Right atrium auricular region (tissue), 2 donors: Measurements from ENCODE around the gene DISC1. TPM values are rescaled to one million over a fixed set of nuclear protein-coding genes. Genes with fewer than 3 reads are reported as not detected.

Experiments
- DNase-seq: peaks from one replicate; pipeline ENCODE4 v3.0.0-alpha.2; 2019; ENCODE audit warnings: low spot score
- H3K27ac ChIP-seq, 2 donors: fragments of 200-600 bp; sonication (generic); 1 replicate in 1 of 2; 2 replicates in 1 of 2; pipeline ENCODE4 v1.5.1; 2016 to 2019
- H3K27me3 ChIP-seq, 2 donors: fragments of 200-600 bp; sonication (generic); one replicate each; pipeline versions ENCODE4 v1.5.1 to v1.6.0; 2017 to 2019
- H3K36me3 ChIP-seq: fragments of 200-600 bp; sonication (generic); one replicate; pipeline ENCODE4 v1.5.1; 2016
- H3K4me1 ChIP-seq, 2 donors: fragments of 200-600 bp; sonication (generic); one replicate each; pipeline versions ENCODE4 v1.5.1 to v1.6.0; 2017 to 2019
- H3K4me3 ChIP-seq, 2 donors: fragments of 200-600 bp; sonication (generic); 1 replicate in 1 of 2; 2 replicates in 1 of 2; pipeline ENCODE4 v1.5.1; 2017 to 2019; ENCODE audit warnings: mild to moderate bottlenecking in 1 of 2, moderate library complexity in 1 of 2
- H3K9me3 ChIP-seq, 2 donors: fragments of 200-600 bp; sonication (generic); one replicate each; pipeline ENCODE4 v1.5.1; 2019
- total RNA-seq, 2 donors: library from RNA; depleted of rRNA; stranded (reverse); fragments of >200 nt; gene quantifications; one replicate each; pipeline ENCODE4 v1.1.0, GENCODE V29; 2016
- TF ChIP-seq, protein P1 (sequence below), 2 donors: fragments of 200-600 bp; sonication (generic); IDR thresholded peaks; one replicate each; pipeline ENCODE4 v1.5.1; 2019; ENCODE audit warnings: antibody characterized with exemption in 2 of 2

The DISC1 gene
- total RNA-seq, 2 donors from 2014 or later = 1.8 to 5.3 TPM

DNA sequence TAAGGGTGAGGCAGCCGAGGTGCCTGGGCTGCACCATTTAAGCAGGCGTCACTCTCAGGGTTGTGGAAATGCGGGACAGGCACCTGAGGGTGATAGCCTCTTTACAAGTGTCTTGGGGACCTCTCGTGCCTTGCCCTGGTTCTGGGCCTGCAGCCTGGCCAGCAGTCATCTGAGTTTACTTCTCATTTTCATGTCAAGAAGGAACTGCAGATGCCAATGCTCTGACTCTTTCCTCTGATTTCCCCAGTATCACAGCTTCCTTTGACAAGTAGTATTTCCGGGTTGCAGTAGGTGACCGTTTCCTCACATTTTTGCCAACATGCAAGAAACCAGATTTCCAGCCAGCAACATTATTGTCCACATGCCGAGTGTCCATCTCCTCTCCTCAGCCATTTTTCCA lies 286.9 kb downstream of the DISC1 start:
- H3K4me3 ChIP-seq = no peak overlapping the region
- H3K4me1 ChIP-seq = peaks cover 0 to 3% of the 10 kb centered on the region in 2 donors
- H3K9me3 ChIP-seq = no peaks in the 10 kb centered on the region
- no peaks in the 10 kb centered on the region for H3K27me3 ChIP-seq
- no peak overlapping the region for H3K27ac ChIP-seq
- TF ChIP-seq, protein P1, sequence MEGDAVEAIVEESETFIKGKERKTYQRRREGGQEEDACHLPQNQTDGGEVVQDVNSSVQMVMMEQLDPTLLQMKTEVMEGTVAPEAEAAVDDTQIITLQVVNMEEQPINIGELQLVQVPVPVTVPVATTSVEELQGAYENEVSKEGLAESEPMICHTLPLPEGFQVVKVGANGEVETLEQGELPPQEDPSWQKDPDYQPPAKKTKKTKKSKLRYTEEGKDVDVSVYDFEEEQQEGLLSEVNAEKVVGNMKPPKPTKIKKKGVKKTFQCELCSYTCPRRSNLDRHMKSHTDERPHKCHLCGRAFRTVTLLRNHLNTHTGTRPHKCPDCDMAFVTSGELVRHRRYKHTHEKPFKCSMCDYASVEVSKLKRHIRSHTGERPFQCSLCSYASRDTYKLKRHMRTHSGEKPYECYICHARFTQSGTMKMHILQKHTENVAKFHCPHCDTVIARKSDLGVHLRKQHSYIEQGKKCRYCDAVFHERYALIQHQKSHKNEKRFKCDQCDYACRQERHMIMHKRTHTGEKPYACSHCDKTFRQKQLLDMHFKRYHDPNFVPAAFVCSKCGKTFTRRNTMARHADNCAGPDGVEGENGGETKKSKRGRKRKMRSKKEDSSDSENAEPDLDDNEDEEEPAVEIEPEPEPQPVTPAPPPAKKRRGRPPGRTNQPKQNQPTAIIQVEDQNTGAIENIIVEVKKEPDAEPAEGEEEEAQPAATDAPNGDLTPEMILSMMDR (IDR thresholded peaks at IDR 0.05) = no peak
- no peaks in the 10 kb centered on the region for H3K36me3 ChIP-seq
- no peak for DNase-seq

DNA sequence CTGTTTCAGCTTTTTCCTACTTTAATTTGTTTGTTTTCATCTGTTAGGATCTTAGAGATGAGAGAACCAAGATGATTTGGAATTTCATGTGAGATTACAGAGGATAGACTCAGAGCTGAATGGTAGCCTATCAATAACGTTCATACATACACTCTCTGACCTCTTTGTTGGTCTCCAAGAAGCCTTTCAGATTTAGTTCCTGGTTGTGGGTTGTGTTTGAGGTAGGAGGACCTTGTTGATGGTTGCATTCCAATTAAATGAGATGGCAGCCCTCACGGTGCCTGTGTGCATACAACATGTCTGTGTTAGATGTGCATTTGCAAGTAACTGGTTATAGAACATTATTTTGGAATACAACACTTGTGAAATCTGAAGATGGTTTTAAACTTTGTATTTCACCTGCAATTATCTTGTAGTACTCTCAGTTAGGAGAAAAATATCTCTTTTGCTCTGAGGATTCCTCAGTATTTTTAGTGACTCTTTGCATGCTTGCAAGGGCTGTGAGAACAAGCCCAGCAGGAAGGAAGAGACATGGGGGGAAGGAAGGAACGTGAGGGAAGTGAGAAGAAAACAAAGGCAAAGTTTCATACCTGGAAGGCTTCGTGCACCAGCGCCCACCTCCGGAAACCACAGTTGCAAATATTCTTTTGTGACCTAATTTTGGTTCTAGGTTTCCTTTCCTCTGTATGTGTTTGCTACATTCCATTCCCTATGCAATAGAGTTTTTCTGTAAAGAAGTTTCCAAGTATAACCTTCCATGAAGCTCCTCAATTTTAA lies 291.8 kb downstream of the DISC1 start:
- no peak overlapping the region for H3K27ac ChIP-seq
- H3K27me3 ChIP-seq = no peaks in the 10 kb centered on the region
- H3K4me3 ChIP-seq = no peak overlapping the region
- TF ChIP-seq, protein P1 (IDR thresholded peaks at IDR 0.05) = no peak
- DNase-seq = no peak
- H3K36me3 ChIP-seq = no peaks in the 10 kb centered on the region
- no peaks in the 10 kb centered on the region for H3K9me3 ChIP-seq
- peaks cover 0 to 23% of the 10 kb centered on the region in 2 donors for H3K4me1 ChIP-seq

DNA sequence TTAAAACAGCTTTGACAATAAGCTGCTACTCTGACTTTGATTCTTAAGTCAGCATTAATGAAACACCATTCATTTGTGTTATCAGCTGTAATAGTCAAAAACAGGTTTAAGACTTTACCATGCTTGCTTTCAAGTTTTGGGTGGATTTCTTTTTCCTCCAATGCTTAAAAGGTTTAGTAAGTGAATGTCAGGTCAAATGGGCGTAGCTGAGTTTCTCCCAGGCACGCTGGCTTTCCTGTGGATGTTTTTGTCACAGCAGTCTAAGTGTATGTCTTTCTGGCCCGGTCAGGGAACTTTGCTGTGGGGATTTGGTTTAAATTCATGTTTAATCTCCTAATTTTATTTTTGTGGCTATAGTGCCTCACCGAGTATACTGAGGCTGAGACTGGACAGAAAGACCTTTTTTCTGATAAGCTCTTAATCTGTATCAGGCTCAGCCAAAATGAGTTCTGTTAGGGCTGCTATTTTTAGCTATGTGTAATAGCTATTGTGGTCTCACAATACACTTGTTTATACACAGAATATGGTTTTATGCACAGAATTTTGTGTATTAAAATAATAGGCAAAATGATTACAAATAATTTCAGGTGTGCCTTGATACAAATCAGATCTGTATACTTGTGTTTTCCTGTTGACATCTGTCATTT lies 292.8 kb downstream of the DISC1 start:
- Histone ChIP-seq H3K36me3 (no peaks in the 10 kb centered on the region), H3K27ac (peak overlapping the region; percentile 44 to 66), H3K9me3 (no peaks in the 10 kb centered on the region), H3K27me3 (no peaks in the 10 kb centered on the region), H3K4me3 (peak overlapping the region in 1 of 2 donors; percentile 10), H3K4me1 (peaks cover 0 to 30% of the 10 kb centered on the region in 2 donors)
- no peak for DNase-seq
- TF ChIP-seq, protein P1 (IDR thresholded peaks at IDR 0.05) = no peak

DNA sequence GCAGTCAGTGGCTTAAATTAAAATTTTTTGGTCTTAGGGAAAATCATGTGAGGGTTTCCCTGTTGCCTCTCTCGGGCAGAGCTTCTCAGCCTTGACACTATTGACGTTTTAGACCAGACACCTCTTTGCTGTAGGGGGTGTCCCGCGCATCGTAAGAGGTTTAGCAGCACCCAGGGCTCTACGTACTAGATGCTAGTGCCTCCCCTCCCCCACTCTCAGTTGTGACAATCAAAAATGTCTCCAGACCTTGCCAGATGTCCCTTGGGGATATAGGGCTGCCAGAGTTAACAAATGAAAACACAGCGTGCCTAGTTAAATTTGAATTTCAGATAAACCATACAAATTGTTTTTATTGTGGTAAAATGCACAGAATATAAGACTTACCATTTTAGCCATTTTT lies 293.3 kb downstream of the DISC1 start:
- TF ChIP-seq, protein P1 (IDR thresholded peaks at IDR 0.05) = no peak
- no peaks in the 10 kb centered on the region for H3K9me3 ChIP-seq
- peaks cover 0 to 30% of the 10 kb centered on the region in 2 donors for H3K4me1 ChIP-seq
- H3K27ac ChIP-seq = peak overlapping the region; percentile 44 to 66
- H3K27me3 ChIP-seq = no peaks in the 10 kb centered on the region
- DNase-seq = no peak
- peak overlapping the region in 1 of 2 donors; percentile 10 for H3K4me3 ChIP-seq
- no peaks in the 10 kb centered on the region for H3K36me3 ChIP-seq

DNA sequence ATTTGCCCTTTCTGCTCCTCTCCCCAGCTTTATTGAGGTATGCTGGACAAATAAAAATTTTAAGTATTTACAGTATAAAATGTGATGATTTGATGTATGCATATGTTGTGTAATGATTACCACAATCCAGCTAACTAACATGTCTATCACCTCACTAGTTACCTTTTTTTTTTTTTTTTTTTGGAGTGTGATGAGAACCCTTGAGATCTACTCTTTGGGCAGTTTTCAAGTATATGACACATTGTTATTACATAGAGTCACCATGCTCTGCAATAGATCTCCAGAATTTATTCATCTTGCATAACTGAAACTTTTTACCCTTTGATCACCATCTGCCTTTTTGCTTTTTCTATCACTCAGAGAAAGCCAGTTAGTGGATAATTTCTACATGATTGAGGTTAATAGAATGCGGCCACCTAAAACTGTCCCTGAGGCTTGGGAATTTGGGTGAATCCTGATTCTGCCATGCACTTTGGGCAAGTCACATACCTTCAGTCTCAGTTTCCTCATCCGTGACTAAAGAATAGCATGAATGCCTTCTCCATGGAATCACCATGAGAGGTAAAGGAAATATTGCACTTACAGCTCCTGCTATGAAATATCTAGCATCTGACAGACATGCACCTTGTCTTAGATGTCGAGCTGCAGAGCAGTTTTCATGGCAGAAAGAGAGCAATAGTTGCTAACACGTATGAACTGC lies 295.2 kb downstream of the DISC1 start:
- H3K4me1 ChIP-seq = peaks cover 0 to 44% of the 10 kb centered on the region in 2 donors
- H3K27ac ChIP-seq = no peak overlapping the region

More for the DNA sequence above, 295.2 kb downstream of the DISC1 start:
- Histone ChIP-seq H3K4me3 (no peak overlapping the region), H3K9me3 (no peaks in the 10 kb centered on the region), H3K36me3 (no peaks in the 10 kb centered on the region), H3K27me3 (no peaks in the 10 kb centered on the region)
- DNase-seq = no peak
- TF ChIP-seq, protein P1 (IDR thresholded peaks at IDR 0.05) = no peak
